SU-DHL-6 (cell line): ENCODE results near the gene PLEKHG3.

Source experiments
- EZH2phosphoT487 ChIP-seq: fragments of 200-600 bp; sonication (generic), shearing (Covaris generic); conservative IDR thresholded peaks from 2 replicates; pipeline ENCODE4 v1.6.1; 2018; ENCODE audit warnings: mild to moderate bottlenecking, antibody characterized with exemption, low read length, moderate library complexity, mixed read lengths
- TF ChIP-seq, protein P1 (sequence below): fragments of 200-600 bp; sonication (generic); IDR thresholded peaks from one replicate; pipeline ENCODE4 v1.5.1; 2017; ENCODE audit warnings: antibody characterized with exemption, mild to moderate bottlenecking, low read length, moderate library complexity; ENCODE audit not compliant: insufficient read depth, poor library complexity, severe bottlenecking

DNA sequence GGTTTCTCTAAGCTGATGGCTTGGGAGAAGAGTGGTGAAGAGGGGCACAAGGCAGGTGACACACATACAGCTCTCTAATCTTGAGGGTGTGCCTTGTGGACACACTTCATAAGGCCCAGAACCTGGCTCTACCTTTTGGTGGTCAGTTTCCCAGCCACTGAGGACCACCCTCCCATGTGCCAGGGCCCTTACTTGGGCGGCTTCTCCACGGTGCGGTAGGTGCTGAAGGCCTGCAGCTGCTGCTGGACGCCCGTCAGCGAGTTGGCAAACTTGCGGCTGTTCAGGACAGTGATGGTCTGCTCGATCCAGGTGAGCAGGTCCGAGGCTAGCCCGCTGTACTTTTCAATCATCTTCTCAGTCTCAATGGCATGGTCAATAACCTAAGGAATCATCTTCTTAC, 95.3 kb downstream of the PLEKHG3 start:
- TF ChIP-seq EZH2phosphoT487, result no peak
- TF ChIP-seq, protein P1, sequence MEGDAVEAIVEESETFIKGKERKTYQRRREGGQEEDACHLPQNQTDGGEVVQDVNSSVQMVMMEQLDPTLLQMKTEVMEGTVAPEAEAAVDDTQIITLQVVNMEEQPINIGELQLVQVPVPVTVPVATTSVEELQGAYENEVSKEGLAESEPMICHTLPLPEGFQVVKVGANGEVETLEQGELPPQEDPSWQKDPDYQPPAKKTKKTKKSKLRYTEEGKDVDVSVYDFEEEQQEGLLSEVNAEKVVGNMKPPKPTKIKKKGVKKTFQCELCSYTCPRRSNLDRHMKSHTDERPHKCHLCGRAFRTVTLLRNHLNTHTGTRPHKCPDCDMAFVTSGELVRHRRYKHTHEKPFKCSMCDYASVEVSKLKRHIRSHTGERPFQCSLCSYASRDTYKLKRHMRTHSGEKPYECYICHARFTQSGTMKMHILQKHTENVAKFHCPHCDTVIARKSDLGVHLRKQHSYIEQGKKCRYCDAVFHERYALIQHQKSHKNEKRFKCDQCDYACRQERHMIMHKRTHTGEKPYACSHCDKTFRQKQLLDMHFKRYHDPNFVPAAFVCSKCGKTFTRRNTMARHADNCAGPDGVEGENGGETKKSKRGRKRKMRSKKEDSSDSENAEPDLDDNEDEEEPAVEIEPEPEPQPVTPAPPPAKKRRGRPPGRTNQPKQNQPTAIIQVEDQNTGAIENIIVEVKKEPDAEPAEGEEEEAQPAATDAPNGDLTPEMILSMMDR, result no peak
